Measurements from ENCODE around the gene E2F6. TPM values are rescaled to one million over a fixed set of nuclear protein-coding genes. Genes with fewer than 3 reads are reported as not detected.

Gene E2F6
- total and polyA plus RNA-seq, 2 of the 13 experiments (the other 11 are each of a cell fraction or from before 2014, with no cell fraction given) = 27.3 to 36.0 TPM

DNA sequence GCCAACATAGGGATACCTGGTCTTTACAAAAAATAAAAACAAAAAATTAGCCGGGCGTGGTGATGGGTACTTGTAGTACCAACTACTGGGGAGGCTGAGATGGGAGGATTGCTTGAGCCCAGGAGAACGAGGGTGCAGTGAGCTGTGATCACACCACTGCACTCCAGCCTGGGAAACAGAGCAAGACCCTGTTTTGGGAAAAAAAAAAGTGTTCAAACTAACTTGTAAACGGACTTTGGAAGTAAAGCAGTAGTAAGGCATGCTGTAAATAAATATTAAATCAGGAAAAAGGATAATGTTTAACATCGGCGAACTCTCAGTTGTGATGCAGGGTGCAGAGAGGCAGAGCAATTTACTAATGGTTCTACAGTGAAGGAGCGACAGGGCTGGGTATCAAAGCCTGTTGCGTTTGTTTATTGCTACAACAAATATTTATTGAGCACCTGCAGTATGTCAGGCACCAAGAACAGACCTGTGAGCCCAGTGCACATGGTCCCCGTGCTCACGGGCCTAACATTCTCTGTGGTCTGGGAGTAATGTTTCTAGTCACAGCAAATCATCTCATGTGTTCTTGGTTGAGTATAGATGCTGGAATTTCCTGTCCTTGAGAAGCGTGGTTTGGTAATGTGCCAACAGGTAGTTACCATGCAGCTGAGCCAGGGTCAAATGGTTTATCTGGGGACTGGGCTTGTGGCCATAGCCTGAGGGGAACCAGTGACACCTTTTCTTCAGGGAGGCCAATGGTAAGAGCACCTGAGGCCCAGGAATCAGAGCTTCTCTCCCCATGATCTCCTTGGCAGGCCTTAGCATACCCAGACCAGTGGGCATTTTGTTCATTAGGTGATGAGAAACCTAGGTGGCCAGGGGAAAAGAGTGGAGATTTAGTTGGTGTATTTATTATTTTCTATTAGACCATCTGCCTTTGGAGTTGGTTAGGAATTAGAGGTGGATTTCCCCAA, 40.0 kb upstream of the E2F6 start (continued):
- no peak for TF ChIP-seq PHF20 (CRISPR knock-in tag; IDR thresholded peaks at IDR 0.05)
- TF ChIP-seq ZNF230 (CRISPR knock-in tag; IDR thresholded peaks at IDR 0.05) = peak; percentile 84; the same call in 1 of the 2 replicates
- TF ChIP-seq ZNF10 (CRISPR knock-in tag; IDR thresholded peaks at IDR 0.05; ENCODE audit: borderline replicate concordance, low read depth) = no peak
- peak; percentile 92; the same call in 1 of the 2 replicates for TF ChIP-seq ZNF335 (CRISPR knock-in tag; IDR thresholded peaks at IDR 0.05)
- TF ChIP-seq NFKBIZ (CRISPR knock-in tag; IDR thresholded peaks at IDR 0.05) = peak; percentile 94
- TF ChIP-seq, protein P1, sequence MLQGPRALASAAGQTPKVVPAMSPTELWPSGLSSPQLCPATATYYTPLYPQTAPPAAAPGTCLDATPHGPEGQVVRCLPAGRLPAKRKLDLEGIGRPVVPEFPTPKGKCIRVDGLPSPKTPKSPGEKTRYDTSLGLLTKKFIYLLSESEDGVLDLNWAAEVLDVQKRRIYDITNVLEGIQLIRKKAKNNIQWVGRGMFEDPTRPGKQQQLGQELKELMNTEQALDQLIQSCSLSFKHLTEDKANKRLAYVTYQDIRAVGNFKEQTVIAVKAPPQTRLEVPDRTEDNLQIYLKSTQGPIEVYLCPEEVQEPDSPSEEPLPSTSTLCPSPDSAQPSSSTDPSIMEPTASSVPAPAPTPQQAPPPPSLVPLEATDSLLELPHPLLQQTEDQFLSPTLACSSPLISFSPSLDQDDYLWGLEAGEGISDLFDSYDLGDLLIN (CRISPR knock-in tag; IDR thresholded peaks at IDR 0.05; ENCODE audit: borderline replicate concordance) = no peak
- peak; percentile 83 for TF ChIP-seq ESRRA (CRISPR knock-in tag; IDR thresholded peaks at IDR 0.05; ENCODE audit: low read depth)
- TF ChIP-seq PRDM15 (CRISPR knock-in tag; IDR thresholded peaks at IDR 0.05) = no peak
- TF ChIP-seq ZNF556 (CRISPR knock-in tag; IDR thresholded peaks at IDR 0.05; ENCODE audit: borderline replicate concordance) = 0 out of 2 replicates have a peak, but pooled peaks have one; percentile 30
- no peak; the same call in 1 of the 2 replicates for TF ChIP-seq TFDP2 (CRISPR knock-in tag; IDR thresholded peaks at IDR 0.05)
- no peak for TF ChIP-seq MAFG (CRISPR knock-in tag; IDR thresholded peaks at IDR 0.05)
- TF ChIP-seq ZNF790 (CRISPR knock-in tag; IDR thresholded peaks at IDR 0.05; ENCODE audit: borderline replicate concordance) = no peak
- peak; percentile 100 for TF ChIP-seq ZBTB3 (CRISPR knock-in tag; IDR thresholded peaks at IDR 0.05; ENCODE audit: borderline replicate concordance, low read depth)
- TF ChIP-seq HMGXB4 (CRISPR knock-in tag; IDR thresholded peaks at IDR 0.05; ENCODE audit: borderline replicate concordance in 1 of 2, low read depth in 1 of 2) = peak; percentile 59 to 77; a peak in 3 of 4 replicates
- peak; percentile 98 for TF ChIP-seq ZNF205 (CRISPR knock-in tag; IDR thresholded peaks at IDR 0.05)
- no peak for TF ChIP-seq ZNF674 (CRISPR knock-in tag; IDR thresholded peaks at IDR 0.05; ENCODE audit: low read depth)
- TF ChIP-seq ZBTB7A (CRISPR knock-in tag; IDR thresholded peaks at IDR 0.05) = peak; percentile 61; the same call in 1 of the 2 replicates

Measured in HepG2 (cell line).